ENCODE results near the gene HBA1.
"Not testable (repeated sequence)": the region's sequence is repeated elsewhere in the genome, so short reads cannot be mapped to it uniquely, and the experiment has no call there.

- not testable (repeated sequence) for TF ChIP-seq EP300, CTCF (IDR thresholded peaks at IDR 0.05)
Measured at GRCh38 chr16:170088-170507, 6.4 kb upstream of the HBA1 start.
